GM23338 (cell line): ENCODE results near the gene HS3ST6. TPM values are rescaled to one million over a fixed set of nuclear protein-coding genes. Genes with fewer than 3 reads are reported as not detected.

Experiments
- ATAC-seq: fragments of 200-7000 bp; cut with Tn5 transposase; 3 replicates; pipeline ENCODE4 v1.9.1; 2020
- DNase-seq: peaks from one replicate; pipeline ENCODE4 v3.0.0-alpha.2; 2015; ENCODE audit warnings: low spot score
- H2AFZ ChIP-seq: fragments of 200-600 bp; sonication (generic); 2 replicates; pipeline ENCODE4 v1.8.0; 2016; ENCODE audit warnings: antibody characterized with exemption, mild to moderate bottlenecking, moderate library complexity
- H3F3A ChIP-seq: fragments of 200-600 bp; sonication (generic); replicated peaks from 2 replicates; pipeline ENCODE4 v1.8.0; 2017; ENCODE audit warnings: antibody characterized with exemption, mixed run types, low read depth
- H3K27ac ChIP-seq: fragments of 200-600 bp; sonication (generic); 2 replicates; pipeline ENCODE4 v1.6.1; 2016; ENCODE audit warnings: low read depth
- H3K27me3 ChIP-seq: fragments of 200-600 bp; sonication (generic); 2 replicates; pipeline ENCODE4 v1.8.0; 2016; ENCODE audit warnings: mild to moderate bottlenecking, mixed run types, moderate library complexity; ENCODE audit not compliant: insufficient read depth
- H3K36me3 ChIP-seq: fragments of 200-600 bp; sonication (generic); 2 replicates; pipeline ENCODE4 v1.8.0; 2016; ENCODE audit warnings: mild to moderate bottlenecking; ENCODE audit not compliant: insufficient read depth
- H3K4me1 ChIP-seq: fragments of 200-600 bp; sonication (generic); 2 replicates; pipeline ENCODE4 v1.8.0; 2016; ENCODE audit warnings: mild to moderate bottlenecking, moderate library complexity; ENCODE audit not compliant: insufficient read depth
- H3K4me2 ChIP-seq: fragments of 200-600 bp; sonication (generic); 2 replicates; pipeline ENCODE4 v1.7.1; 2017; ENCODE audit warnings: mixed run types
- H3K4me3 ChIP-seq: fragments of 200-600 bp; sonication (generic); 2 replicates; pipeline ENCODE4 v1.6.1; 2016; ENCODE audit warnings: mixed run types
- H3K79me2 ChIP-seq: fragments of 200-600 bp; sonication (generic); replicated peaks from 2 replicates; pipeline ENCODE4 v1.8.0; 2017; ENCODE audit warnings: mild to moderate bottlenecking; ENCODE audit not compliant: insufficient read depth
- H3K9me2 ChIP-seq: fragments of 200-600 bp; sonication (generic); 2 replicates; pipeline ENCODE4 v1.8.0; 2017; ENCODE audit not compliant: insufficient read depth
- H4K20me1 ChIP-seq: fragments of 200-600 bp; sonication (generic); replicated peaks from 2 replicates; pipeline ENCODE4 v1.8.0; 2017; ENCODE audit warnings: mild to moderate bottlenecking; ENCODE audit not compliant: insufficient read depth
- H3K27ac Mint-ChIP-seq: 2 replicates; pipeline ENCODE4 v1.8.0; 2020; ENCODE audit warnings: inconsistent platforms, mild to moderate bottlenecking, moderate library complexity, mixed read lengths
- H3K27me3 Mint-ChIP-seq: 3 replicates; pipeline ENCODE4 v1.8.0; 2022; ENCODE audit warnings: low read depth, mild to moderate bottlenecking, moderate library complexity, mixed read lengths, inconsistent platforms; ENCODE audit not compliant: insufficient read depth, poor library complexity
- H3K36me3 Mint-ChIP-seq: 3 replicates; pipeline ENCODE4 v1.8.0; 2021; ENCODE audit warnings: low read depth, mild to moderate bottlenecking, inconsistent platforms, moderate library complexity, mixed read lengths
- H3K4me1 Mint-ChIP-seq: 3 replicates; pipeline ENCODE4 v1.8.0; 2020; ENCODE audit warnings: mild to moderate bottlenecking, inconsistent platforms, mixed read lengths
- H3K4me3 Mint-ChIP-seq: 3 replicates; pipeline ENCODE4 v1.8.0; 2021; ENCODE audit warnings: moderate library complexity, mild to moderate bottlenecking, inconsistent platforms, mixed read lengths
- H3K9me3 Mint-ChIP-seq: 3 replicates; pipeline ENCODE4 v1.8.0; 2020; ENCODE audit warnings: moderate library complexity, mild to moderate bottlenecking, inconsistent platforms, mixed read lengths
- ETS1 ChIP-seq: IDR thresholded peaks from 2 replicates; pipeline ENCODE4 v1.6.1; 2016; ENCODE audit warnings: antibody characterized with exemption
- EZH2phosphoT487 ChIP-seq: fragments of 200-600 bp; sonication (generic); IDR thresholded peaks from one replicate; pipeline ENCODE4 v1.8.1; 2018; ENCODE audit warnings: antibody characterized with exemption; ENCODE audit not compliant: unreplicated experiment
- JUNB ChIP-seq: IDR thresholded peaks from one replicate; pipeline ENCODE4 v1.6.1; 2016; ENCODE audit warnings: antibody characterized with exemption; ENCODE audit not compliant: unreplicated experiment
- REST ChIP-seq: IDR thresholded peaks from one replicate; pipeline ENCODE4 v1.6.1; 2018; ENCODE audit warnings: antibody characterized with exemption; ENCODE audit not compliant: unreplicated experiment
- ZNF331 ChIP-seq: fragments of 250-450 bp; sonication (Bioruptor Pico); IDR thresholded peaks from 2 replicates; pipeline ENCODE4 v1.5.0; 2020; ENCODE audit warnings: low read depth, mild to moderate bottlenecking, moderate library complexity
- polyA plus RNA-seq: library from polyadenylated mRNA; unstranded; fragments of >200 nt; fragmentation: Nextera tagmentation; extraction: Ambion mirVana; gene quantifications from 2 replicates; pipeline ENCODE4 v1.2.1, GENCODE V29; 2016
- total RNA-seq: library from RNA; depleted of rRNA; stranded (reverse); fragments of >200 nt; shearing (Covaris generic); gene quantifications from 2 replicates; pipeline ENCODE4 v1.2.3, GENCODE V29; 2014

Gene HS3ST6
- total and polyA plus RNA-seq, 2 experiments from 2014 or later: 0.21 TPM; not detected in 1

- no peak for TF ChIP-seq JUNB
Measured at GRCh38 chr16:1949507-1949906, 31.3 kb upstream of the HS3ST6 start (continued).

GRCh38 chr16:1947369-1947670 is 29.1 kb upstream of the HS3ST6 start:
- Mint-ChIP-seq H3K9me3 (no peaks in the 10 kb centered on the region), H3K27me3 (peaks cover 12% of the 10 kb centered on the region)

More at GRCh38 chr16:1947369-1947670, 29.1 kb upstream of the HS3ST6 start:
- DNase-seq (no peak), ATAC-seq (no peak)
- no peak for TF ChIP-seq ETS1
- TF ChIP-seq EZH2phosphoT487: no peak
- TF ChIP-seq REST: no peak
- no peak for TF ChIP-seq ZNF331 (CRISPR knock-in tag)
- Histone ChIP-seq H3K4me2 (no peak overlapping the region), H3K4me1 (peaks cover 7% of the 10 kb centered on the region; the same call in 1 of the 2 replicates), H3K27ac (no peak overlapping the region), H2AFZ (no peak overlapping the region), H3K36me3 (no peaks in the 10 kb centered on the region), H3K9me2 (no peaks in the 10 kb centered on the region), H3K4me3 (no peak overlapping the region), H4K20me1 (no peaks in the 10 kb centered on the region), H3F3A (0 out of 2 replicates have a peak, but pooled peaks cover 3% of the 10 kb centered on the region), H3K27me3 (no peaks in the 10 kb centered on the region), H3K79me2 (no peaks in the 10 kb centered on the region)
- no peak overlapping the region; the same call in 2 of the 3 replicates for H3K4me3 Mint-ChIP-seq
- H3K27ac Mint-ChIP-seq: no peak overlapping the region
- peaks cover 12% of the 10 kb centered on the region for H3K4me1 Mint-ChIP-seq
- no peaks in the 10 kb centered on the region; the same call in 2 of the 3 replicates for H3K36me3 Mint-ChIP-seq
